ENCODE measurements around the gene STPG2.

DNA sequence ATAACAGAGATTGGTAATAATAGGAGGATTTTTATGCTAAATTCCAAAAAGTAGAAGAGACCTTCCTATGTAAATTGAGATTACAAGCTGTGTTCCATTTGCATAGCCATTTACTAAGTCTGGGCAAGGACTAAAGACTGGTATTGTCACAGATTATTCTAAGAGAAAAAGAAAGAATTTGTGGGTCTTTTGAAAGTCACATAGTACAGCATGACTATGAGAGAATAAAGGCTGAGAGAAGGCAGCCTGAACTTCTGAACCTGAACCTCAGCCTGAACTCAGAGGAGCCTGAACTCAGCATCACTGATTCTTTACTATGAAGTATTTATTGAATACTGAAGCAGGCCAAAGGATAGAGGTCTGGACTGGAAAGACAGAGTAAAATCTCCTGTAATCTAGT lies 297.5 kb downstream of the STPG2 start:
- TF ChIP-seq POLR2A (IDR thresholded peaks at IDR 0.05): no peak
- TF ChIP-seq, protein P1, sequence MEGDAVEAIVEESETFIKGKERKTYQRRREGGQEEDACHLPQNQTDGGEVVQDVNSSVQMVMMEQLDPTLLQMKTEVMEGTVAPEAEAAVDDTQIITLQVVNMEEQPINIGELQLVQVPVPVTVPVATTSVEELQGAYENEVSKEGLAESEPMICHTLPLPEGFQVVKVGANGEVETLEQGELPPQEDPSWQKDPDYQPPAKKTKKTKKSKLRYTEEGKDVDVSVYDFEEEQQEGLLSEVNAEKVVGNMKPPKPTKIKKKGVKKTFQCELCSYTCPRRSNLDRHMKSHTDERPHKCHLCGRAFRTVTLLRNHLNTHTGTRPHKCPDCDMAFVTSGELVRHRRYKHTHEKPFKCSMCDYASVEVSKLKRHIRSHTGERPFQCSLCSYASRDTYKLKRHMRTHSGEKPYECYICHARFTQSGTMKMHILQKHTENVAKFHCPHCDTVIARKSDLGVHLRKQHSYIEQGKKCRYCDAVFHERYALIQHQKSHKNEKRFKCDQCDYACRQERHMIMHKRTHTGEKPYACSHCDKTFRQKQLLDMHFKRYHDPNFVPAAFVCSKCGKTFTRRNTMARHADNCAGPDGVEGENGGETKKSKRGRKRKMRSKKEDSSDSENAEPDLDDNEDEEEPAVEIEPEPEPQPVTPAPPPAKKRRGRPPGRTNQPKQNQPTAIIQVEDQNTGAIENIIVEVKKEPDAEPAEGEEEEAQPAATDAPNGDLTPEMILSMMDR (IDR thresholded peaks at IDR 0.05 in 4 of 5, conservative IDR thresholded peaks at IDR 0.05 in 1 of 5): no peak
